Esophagus muscularis mucosa (tissue), 3 donors: ENCODE measurements around the gene CLTB.

Experiments used
- CTCF ChIP-seq, 3 experiments: fragments of 200-600 bp in 2 of 3; fragments of 450-650 bp in 1 of 3; sonication (generic) in 2 of 3; IDR thresholded peaks; one replicate each; pipeline ENCODE4 v1.5.1; 2017 to 2019; ENCODE audit warnings: antibody characterized with exemption in 3 of 3, mild to moderate bottlenecking in 2 of 3, moderate library complexity in 1 of 3
- POLR2A ChIP-seq: fragments of 450-650 bp; IDR thresholded peaks from one replicate; pipeline ENCODE4 v1.6.1; 2017; ENCODE audit warnings: antibody characterized with exemption, moderate library complexity, mild to moderate bottlenecking, low read depth
- POLR2AphosphoS5 ChIP-seq, 2 donors: sonication (generic); formaldehyde crosslinking; IDR thresholded peaks; one replicate each; pipeline ENCODE4 v1.6.1; 2017; ENCODE audit warnings: antibody characterized with exemption in 2 of 2

GRCh38 chr5:176369934-176370711 is 46.2 kb downstream of the CLTB start:
- no peak for TF ChIP-seq CTCF (IDR thresholded peaks at IDR 0.05)
- no peak for TF ChIP-seq POLR2A
- TF ChIP-seq POLR2AphosphoS5 (IDR thresholded peaks at IDR 0.05) = no peak
